Measurements from ENCODE around the gene AGTR1. TPM values are rescaled to one million over a fixed set of nuclear protein-coding genes. Genes with fewer than 3 reads are reported as not detected.

AGTR1 gene
- total and polyA plus RNA-seq, 2 donors (not counting 3 experiments of a cell fraction or from before 2014, with no cell fraction given), result not detected

- Histone ChIP-seq H3K27ac (ENCODE audit: insufficient read depth, low read depth, low read length) (no peak overlapping the region), H3K4me3 (replicated peaks in 1 of 3; ENCODE audit: insufficient read depth in 1 of 3, low read depth in 1 of 3, low read length in 3 of 3) (no peak overlapping the region), H3K9ac (replicated peaks; ENCODE audit: extremely low read depth, insufficient read depth, low read length) (no peak overlapping the region), H3K4me1 (ENCODE audit: control insufficient read depth, extremely low read depth, insufficient read depth, low read length) (no peaks in the 10 kb centered on the region), H3K36me3 (ENCODE audit: control insufficient read depth in 2 of 2, extremely low read depth in 1 of 2, insufficient read depth in 2 of 2, low read length in 2 of 2) (no peaks in the 10 kb centered on the region), H2AFZ (ENCODE audit: low read depth, low read length) (no peak overlapping the region), H3K9me1 (replicated peaks; ENCODE audit: control insufficient read depth, extremely low read depth, insufficient read depth, low read length) (no peaks in the 10 kb centered on the region), H4K20me1 (replicated peaks; ENCODE audit: control insufficient read depth, extremely low read depth, insufficient read depth, low read length) (no peaks in the 10 kb centered on the region), H3K9me3 (replicated peaks; ENCODE audit: control insufficient read depth, insufficient read depth, low read length) (no peaks in the 10 kb centered on the region), H3K79me2 (ENCODE audit: control insufficient read depth, insufficient read depth, low read length) (no peaks in the 10 kb centered on the region), H3K27me3 (ENCODE audit: control insufficient read depth in 2 of 2, insufficient read depth in 2 of 2, low read length in 2 of 2) (peaks cover 0 to 4% of the 10 kb centered on the region in 2 experiments), H3K4me2 (ENCODE audit: insufficient read depth, low read length) (no peak overlapping the region)
- TF ChIP-seq CTCF (IDR thresholded peaks at IDR 0.05; ENCODE audit: extremely low read depth in 1 of 2, insufficient read depth in 1 of 2, low read depth in 1 of 2, low read length in 2 of 2) (no peak), POLR2A (IDR thresholded peaks at IDR 0.05; ENCODE audit: low read depth, low read length) (no peak), JUN (IDR thresholded peaks at IDR 0.05; ENCODE audit: borderline replicate concordance, insufficient read depth, insufficient read length, low read depth) (no peak), MYC (IDR thresholded peaks at IDR 0.05; ENCODE audit: low read depth, low read length) (no peak), GATA2 (IDR thresholded peaks at IDR 0.05; ENCODE audit: insufficient read depth, insufficient read length, low read depth, low read length) (no peak), FOS (IDR thresholded peaks at IDR 0.05; ENCODE audit: borderline replicate concordance, insufficient read depth, low read length) (no peak), POLR2AphosphoS5 (IDR thresholded peaks at IDR 0.05; ENCODE audit: insufficient read depth, low read depth, low read length) (no peak), MAX (IDR thresholded peaks at IDR 0.05; ENCODE audit: insufficient read depth, insufficient read length) (no peak), EZH2 (IDR thresholded peaks at IDR 0.05; ENCODE audit: borderline replicate concordance, low read depth, low read length, severe bottlenecking) (no peak)
- DNase-seq (ENCODE audit: low read depth, low spot score) (no peak), FAIRE-seq (no peak)
- intact Hi-C loops (cut with micrococcal nuclease) (no loop called here), dilution Hi-C loops (cut with MboI; ENCODE audit: extremely low pct_ligation_motif_present, low sequenced_read_pairs) (no loop called here)
- no TSS peak for BruUV-seq (replicated peaks)
- ChIA-PET POLR2A (no interaction called here), CTCF (no interaction called here)
Measured at GRCh38 chr3:148681080-148681479, 16.6 kb upstream of the AGTR1 start.

Data from endothelial cell of umbilical vein (primary cell).